ENCODE results near the gene PRKAG2. TPM values are rescaled to one million over a fixed set of nuclear protein-coding genes. Genes with fewer than 3 reads are reported as not detected.

PRKAG2 gene
- total and polyA plus RNA-seq, 2 experiments from 2014 or later: 9.1 to 14.9 TPM

DNA sequence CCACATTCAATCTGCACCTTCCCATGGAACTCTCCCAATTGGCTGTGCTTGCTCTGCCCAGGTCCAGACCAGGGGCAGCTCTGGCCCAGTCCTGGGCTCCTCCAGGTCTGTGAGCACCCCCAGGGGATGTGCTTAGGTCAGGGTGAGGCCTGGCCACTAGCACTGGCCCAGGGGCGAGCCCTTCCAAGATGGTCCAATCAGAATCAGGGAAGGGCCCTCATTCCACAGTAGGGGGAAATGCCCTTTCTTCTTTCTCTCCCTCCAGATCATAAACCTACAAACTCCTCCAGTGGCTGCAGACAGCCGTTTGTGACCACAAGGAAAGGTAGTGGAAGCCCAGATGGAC is 157.0 kb downstream of the PRKAG2 start (continued):
- no peak for TF ChIP-seq POLR2AphosphoS5 (IDR thresholded peaks at IDR 0.05; ENCODE audit: low read depth)

DNA sequence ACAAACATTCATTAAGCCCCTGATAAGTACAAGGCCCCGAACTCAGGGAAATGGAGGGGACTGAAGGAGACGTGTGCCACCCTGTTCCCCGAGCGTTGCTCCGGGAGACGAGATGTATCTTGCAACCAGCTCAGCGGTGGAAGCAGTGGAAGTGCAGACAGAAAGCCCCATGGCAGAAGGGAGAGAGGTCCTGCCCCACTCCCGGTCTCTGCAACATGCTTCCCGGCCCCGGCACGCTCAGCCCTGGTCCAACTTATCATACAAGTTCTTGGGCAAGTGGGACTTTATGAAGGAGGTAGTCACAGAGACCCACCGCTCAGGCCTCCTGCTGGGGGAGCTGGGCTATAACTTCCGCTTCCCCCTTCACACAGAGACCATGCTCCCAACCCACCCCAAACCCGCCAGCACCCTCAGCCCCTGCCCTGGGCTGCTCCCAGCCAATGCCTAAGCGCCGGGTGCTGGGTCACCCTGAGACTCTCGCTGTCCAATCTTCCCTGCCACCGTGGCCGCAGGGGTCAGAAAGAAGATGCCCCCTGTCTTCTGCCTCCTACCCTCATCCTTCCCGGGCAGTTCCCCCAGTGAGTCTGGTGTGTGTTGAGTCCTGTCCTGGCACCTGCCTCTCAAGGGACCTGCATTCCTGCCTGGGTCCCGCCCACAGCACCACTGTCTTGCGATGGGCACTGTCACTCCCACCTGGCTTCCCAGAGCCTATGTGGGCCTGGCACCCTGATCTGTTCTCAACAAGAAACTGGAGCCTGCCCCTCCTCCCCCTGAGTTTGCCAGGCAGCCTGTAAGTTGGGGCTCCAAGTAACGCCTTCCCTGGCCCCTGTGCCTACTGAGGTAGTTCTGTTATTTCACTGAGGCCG is 157.7 kb downstream of the PRKAG2 start:
- no peak overlapping the region for H3K27ac Mint-ChIP-seq
- H3K27ac ChIP-seq (ENCODE audit: low read depth): no peak overlapping the region

DNA sequence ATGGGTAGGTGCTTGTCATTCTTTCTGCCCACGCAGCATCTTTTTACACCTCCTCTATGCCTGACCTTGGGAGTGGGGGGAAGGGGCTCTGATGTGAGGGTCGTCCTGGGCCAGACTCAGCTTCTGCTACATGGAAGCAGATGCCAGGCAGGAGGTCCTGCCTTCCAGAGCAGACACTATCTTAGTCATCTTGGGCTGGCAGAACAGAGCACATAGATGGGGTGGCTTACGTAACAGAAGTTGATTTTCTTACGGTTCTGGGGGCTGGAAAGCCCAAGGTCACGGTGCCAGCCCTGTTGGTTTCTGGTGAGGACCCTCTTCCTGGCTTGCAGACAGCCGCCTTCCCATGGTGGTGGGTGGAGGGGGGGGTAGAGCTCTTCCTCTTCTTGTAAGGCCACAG is 159.0 kb downstream of the PRKAG2 start:
- Mint-ChIP-seq H3K4me3 (no peak overlapping the region), H3K9me3 (no peaks in the 10 kb centered on the region; the same call in 2 of the 3 replicates), H3K4me1 (peaks cover 5% of the 10 kb centered on the region; the same call in 2 of the 3 replicates), H3K27me3 (ENCODE audit: insufficient read depth, low read depth, poor library complexity) (peaks cover 10% of the 10 kb centered on the region), H3K27ac (no peak overlapping the region), H3K36me3 (ENCODE audit: low read depth) (no peaks in the 10 kb centered on the region)
- no peak overlapping the region for H3K4me3 ChIP-seq
- no peaks in the 10 kb centered on the region for H3K9me2 ChIP-seq (ENCODE audit: insufficient read depth)
- H3K79me2 ChIP-seq (replicated peaks; ENCODE audit: insufficient read depth): no peaks in the 10 kb centered on the region
- ATAC-seq (no peak), DNase-seq (ENCODE audit: low spot score) (no peak)
- no peak overlapping the region for H3K4me2 ChIP-seq
- H4K20me1 ChIP-seq (replicated peaks; ENCODE audit: insufficient read depth): no peaks in the 10 kb centered on the region
- no peaks in the 10 kb centered on the region for H3K4me1 ChIP-seq (ENCODE audit: insufficient read depth)
- H3K27me3 ChIP-seq (ENCODE audit: insufficient read depth): no peaks in the 10 kb centered on the region
- H3F3A ChIP-seq (replicated peaks; ENCODE audit: low read depth): no peaks in the 10 kb centered on the region
- H2AFZ ChIP-seq: no peak overlapping the region
- no peak overlapping the region for H3K27ac ChIP-seq (ENCODE audit: low read depth)
- H3K36me3 ChIP-seq (ENCODE audit: insufficient read depth): no peaks in the 10 kb centered on the region
- TF ChIP-seq ZNF114 (CRISPR knock-in tag; IDR thresholded peaks at IDR 0.05): no peak
- TF ChIP-seq STAT1 (IDR thresholded peaks at IDR 0.05; ENCODE audit: unreplicated experiment): no peak
- TF ChIP-seq EZH2phosphoT487 (IDR thresholded peaks at IDR 0.05; ENCODE audit: unreplicated experiment): no peak
- no peak for TF ChIP-seq EZH2 (IDR thresholded peaks at IDR 0.05; ENCODE audit: low read depth, unreplicated experiment)
- TF ChIP-seq CREB1 (CRISPR knock-in tag; IDR thresholded peaks at IDR 0.05; ENCODE audit: low read depth): no peak
- TF ChIP-seq NANOG (IDR thresholded peaks at IDR 0.05; ENCODE audit: borderline replicate concordance): no peak
- TF ChIP-seq, protein P1, sequence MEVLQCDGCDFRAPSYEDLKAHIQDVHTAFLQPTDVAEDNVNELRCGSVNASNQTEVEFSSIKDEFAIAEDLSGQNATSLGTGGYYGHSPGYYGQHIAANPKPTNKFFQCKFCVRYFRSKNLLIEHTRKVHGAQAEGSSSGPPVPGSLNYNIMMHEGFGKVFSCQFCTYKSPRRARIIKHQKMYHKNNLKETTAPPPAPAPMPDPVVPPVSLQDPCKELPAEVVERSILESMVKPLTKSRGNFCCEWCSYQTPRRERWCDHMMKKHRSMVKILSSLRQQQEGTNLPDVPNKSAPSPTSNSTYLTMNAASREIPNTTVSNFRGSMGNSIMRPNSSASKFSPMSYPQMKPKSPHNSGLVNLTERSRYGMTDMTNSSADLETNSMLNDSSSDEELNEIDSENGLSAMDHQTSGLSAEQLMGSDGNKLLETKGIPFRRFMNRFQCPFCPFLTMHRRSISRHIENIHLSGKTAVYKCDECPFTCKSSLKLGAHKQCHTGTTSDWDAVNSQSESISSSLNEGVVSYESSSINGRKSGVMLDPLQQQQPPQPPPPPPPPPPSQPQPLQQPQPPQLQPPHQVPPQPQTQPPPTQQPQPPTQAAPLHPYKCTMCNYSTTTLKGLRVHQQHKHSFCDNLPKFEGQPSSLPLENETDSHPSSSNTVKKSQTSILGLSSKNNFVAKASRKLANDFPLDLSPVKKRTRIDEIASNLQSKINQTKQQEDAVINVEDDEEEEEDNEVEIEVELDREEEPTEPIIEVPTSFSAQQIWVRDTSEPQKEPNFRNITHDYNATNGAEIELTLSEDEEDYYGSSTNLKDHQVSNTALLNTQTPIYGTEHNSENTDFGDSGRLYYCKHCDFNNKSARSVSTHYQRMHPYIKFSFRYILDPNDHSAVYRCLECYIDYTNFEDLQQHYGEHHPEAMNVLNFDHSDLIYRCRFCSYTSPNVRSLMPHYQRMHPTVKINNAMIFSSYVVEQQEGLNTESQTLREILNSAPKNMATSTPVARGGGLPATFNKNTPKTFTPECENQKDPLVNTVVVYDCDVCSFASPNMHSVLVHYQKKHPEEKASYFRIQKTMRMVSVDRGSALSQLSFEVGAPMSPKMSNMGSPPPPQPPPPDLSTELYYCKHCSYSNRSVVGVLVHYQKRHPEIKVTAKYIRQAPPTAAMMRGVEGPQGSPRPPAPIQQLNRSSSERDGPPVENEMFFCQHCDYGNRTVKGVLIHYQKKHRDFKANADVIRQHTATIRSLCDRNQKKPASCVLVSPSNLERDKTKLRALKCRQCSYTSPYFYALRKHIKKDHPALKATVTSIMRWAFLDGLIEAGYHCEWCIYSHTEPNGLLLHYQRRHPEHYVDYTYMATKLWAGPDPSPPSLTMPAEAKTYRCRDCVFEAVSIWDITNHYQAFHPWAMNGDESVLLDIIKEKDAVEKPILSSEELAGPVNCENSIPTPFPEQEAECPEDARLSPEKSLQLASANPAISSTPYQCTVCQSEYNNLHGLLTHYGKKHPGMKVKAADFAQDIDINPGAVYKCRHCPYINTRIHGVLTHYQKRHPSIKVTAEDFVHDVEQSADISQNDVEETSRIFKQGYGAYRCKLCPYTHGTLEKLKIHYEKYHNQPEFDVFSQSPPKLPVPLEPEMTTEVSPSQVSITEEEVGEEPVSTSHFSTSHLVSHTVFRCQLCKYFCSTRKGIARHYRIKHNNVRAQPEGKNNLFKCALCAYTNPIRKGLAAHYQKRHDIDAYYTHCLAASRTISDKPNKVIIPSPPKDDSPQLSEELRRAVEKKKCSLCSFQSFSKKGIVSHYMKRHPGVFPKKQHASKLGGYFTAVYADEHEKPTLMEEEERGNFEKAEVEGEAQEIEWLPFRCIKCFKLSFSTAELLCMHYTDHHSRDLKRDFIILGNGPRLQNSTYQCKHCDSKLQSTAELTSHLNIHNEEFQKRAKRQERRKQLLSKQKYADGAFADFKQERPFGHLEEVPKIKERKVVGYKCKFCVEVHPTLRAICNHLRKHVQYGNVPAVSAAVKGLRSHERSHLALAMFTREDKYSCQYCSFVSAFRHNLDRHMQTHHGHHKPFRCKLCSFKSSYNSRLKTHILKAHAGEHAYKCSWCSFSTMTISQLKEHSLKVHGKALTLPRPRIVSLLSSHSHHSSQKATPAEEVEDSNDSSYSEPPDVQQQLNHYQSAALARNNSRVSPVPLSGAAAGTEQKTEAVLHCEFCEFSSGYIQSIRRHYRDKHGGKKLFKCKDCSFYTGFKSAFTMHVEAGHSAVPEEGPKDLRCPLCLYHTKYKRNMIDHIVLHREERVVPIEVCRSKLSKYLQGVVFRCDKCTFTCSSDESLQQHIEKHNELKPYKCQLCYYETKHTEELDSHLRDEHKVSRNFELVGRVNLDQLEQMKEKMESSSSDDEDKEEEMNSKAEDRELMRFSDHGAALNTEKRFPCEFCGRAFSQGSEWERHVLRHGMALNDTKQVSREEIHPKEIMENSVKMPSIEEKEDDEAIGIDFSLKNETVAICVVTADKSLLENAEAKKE (CRISPR knock-in tag; IDR thresholded peaks at IDR 0.05): no peak
- TF ChIP-seq JUNB (IDR thresholded peaks at IDR 0.05; ENCODE audit: unreplicated experiment): no peak
- TF ChIP-seq POLR2AphosphoS5 (IDR thresholded peaks at IDR 0.05; ENCODE audit: low read depth): no peak

More for the DNA sequence above, 157.7 kb downstream of the PRKAG2 start:
- Histone ChIP-seq H3K27me3 (ENCODE audit: insufficient read depth) (no peaks in the 10 kb centered on the region), H4K20me1 (replicated peaks; ENCODE audit: insufficient read depth) (no peaks in the 10 kb centered on the region), H3K79me2 (replicated peaks; ENCODE audit: insufficient read depth) (no peaks in the 10 kb centered on the region), H3K36me3 (ENCODE audit: insufficient read depth) (no peaks in the 10 kb centered on the region), H3K4me3 (no peak overlapping the region), H3K4me2 (no peak overlapping the region), H2AFZ (no peak overlapping the region), H3F3A (replicated peaks; ENCODE audit: low read depth) (no peaks in the 10 kb centered on the region), H3K4me1 (ENCODE audit: insufficient read depth) (no peaks in the 10 kb centered on the region), H3K9me2 (ENCODE audit: insufficient read depth) (no peaks in the 10 kb centered on the region)
- Mint-ChIP-seq H3K27me3 (ENCODE audit: insufficient read depth, low read depth, poor library complexity) (peaks cover 6% of the 10 kb centered on the region), H3K4me3 (no peak overlapping the region), H3K9me3 (no peaks in the 10 kb centered on the region; the same call in 2 of the 3 replicates), H3K4me1 (peaks cover 5% of the 10 kb centered on the region; the same call in 2 of the 3 replicates), H3K36me3 (ENCODE audit: low read depth) (no peaks in the 10 kb centered on the region)
- ATAC-seq: no peak; the same call in 2 of the 3 replicates
- TF ChIP-seq, protein P2, sequence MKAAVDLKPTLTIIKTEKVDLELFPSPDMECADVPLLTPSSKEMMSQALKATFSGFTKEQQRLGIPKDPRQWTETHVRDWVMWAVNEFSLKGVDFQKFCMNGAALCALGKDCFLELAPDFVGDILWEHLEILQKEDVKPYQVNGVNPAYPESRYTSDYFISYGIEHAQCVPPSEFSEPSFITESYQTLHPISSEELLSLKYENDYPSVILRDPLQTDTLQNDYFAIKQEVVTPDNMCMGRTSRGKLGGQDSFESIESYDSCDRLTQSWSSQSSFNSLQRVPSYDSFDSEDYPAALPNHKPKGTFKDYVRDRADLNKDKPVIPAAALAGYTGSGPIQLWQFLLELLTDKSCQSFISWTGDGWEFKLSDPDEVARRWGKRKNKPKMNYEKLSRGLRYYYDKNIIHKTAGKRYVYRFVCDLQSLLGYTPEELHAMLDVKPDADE (IDR thresholded peaks at IDR 0.05): no peak
- no peak for TF ChIP-seq JUNB (IDR thresholded peaks at IDR 0.05; ENCODE audit: unreplicated experiment)
- TF ChIP-seq POLR2AphosphoS5 (IDR thresholded peaks at IDR 0.05; ENCODE audit: low read depth): no peak
- DNase-seq (ENCODE audit: low spot score): no peak
